Endothelial cell of umbilical vein (primary cell): Measurements from ENCODE around the gene POMGNT2. TPM values are rescaled to one million over a fixed set of nuclear protein-coding genes. Genes with fewer than 3 reads are reported as not detected.

ENCODE experiments used
- BruUV-seq: library from RNA; stranded (reverse); fragments of 400-500 nt; replicated peaks from 2 replicates; lab custom pipeline; 2021; lab: Mats Ljungman, UMichigan
- CTCF ChIA-PET: fragments of 300-600, 350-600 bp; sonication (Branson Sonifier 250); formaldehyde crosslinking; loops from one replicate; lab custom pipeline; 2021; ENCODE audit warnings: antibody characterized with exemption, inconsistent platforms; lab: Charles Lee
- POLR2A ChIA-PET: fragments of 300-600, 350-600 bp; sonication (Branson Sonifier 250); formaldehyde crosslinking; loops from one replicate; lab custom pipeline; 2021; ENCODE audit warnings: antibody characterized with exemption, inconsistent platforms; lab: Charles Lee
- DNase-seq: peaks from one replicate; pipeline ENCODE4 v3.0.0-alpha.2; 2011; ENCODE audit warnings: low read depth, low spot score
- FAIRE-seq: peaks from 2 replicates; lab custom pipeline; 2011; peaks lifted over from hg19 to GRCh38; lab: Jason Lieb, UNC
- H2AFZ ChIP-seq: 2 replicates; pipeline ENCODE4 v1.6.0; 2012; ENCODE audit warnings: low read depth, low read length, control low read depth, inconsistent platforms
- H3K27ac ChIP-seq: 2 replicates; pipeline ENCODE4 v1.5.1; 2011; ENCODE audit warnings: low read depth, mild to moderate bottlenecking, control low read depth, low read length, moderate library complexity; ENCODE audit not compliant: insufficient read depth
- H3K27me3 ChIP-seq, 2 experiments: 2 replicates each; pipeline versions ENCODE4 v1.6.0 to v1.6.1; 2011; ENCODE audit warnings: low read length in 2 of 2, mixed read lengths in 1 of 2; ENCODE audit not compliant: control insufficient read depth in 2 of 2, insufficient read depth in 2 of 2
- H3K36me3 ChIP-seq, 2 experiments: 2 replicates in 1 of 2; 3 replicates in 1 of 2; pipeline ENCODE4 v1.5.1; 2011; ENCODE audit warnings: low read length in 2 of 2, mild to moderate bottlenecking in 1 of 2, moderate library complexity in 1 of 2; ENCODE audit not compliant: control insufficient read depth in 2 of 2, insufficient read depth in 2 of 2; ENCODE audit errors: extremely low read depth in 1 of 2
- H3K4me1 ChIP-seq: 3 replicates; pipeline ENCODE4 v1.5.1; 2011; ENCODE audit warnings: mild to moderate bottlenecking, low read length; ENCODE audit not compliant: control insufficient read depth, insufficient read depth; ENCODE audit errors: extremely low read depth
- H3K4me2 ChIP-seq: 2 replicates; pipeline ENCODE4 v1.6.1; 2011; ENCODE audit warnings: low read length, control low read depth, mixed read lengths; ENCODE audit not compliant: insufficient read depth
- H3K4me3 ChIP-seq, 3 experiments: fragments of 200-600 bp in 1 of 3; sonication (generic), shearing (Covaris generic) in 1 of 3; replicated peaks in 1 of 3; 2 replicates each; pipeline ENCODE4 v1.5.1; 2011 to 2016; ENCODE audit warnings: control low read depth in 3 of 3, low read length in 3 of 3, mild to moderate bottlenecking in 2 of 3, inconsistent platforms in 1 of 3, low read depth in 1 of 3, moderate library complexity in 1 of 3; ENCODE audit not compliant: insufficient read depth in 1 of 3
- H3K79me2 ChIP-seq: 2 replicates; pipeline ENCODE4 v1.6.0; 2012; ENCODE audit warnings: low read length, inconsistent platforms; ENCODE audit not compliant: control insufficient read depth, insufficient read depth
- H3K9ac ChIP-seq: replicated peaks from 2 replicates; pipeline ENCODE3; 2011; ENCODE audit warnings: low read length, control low read depth; ENCODE audit not compliant: insufficient read depth; ENCODE audit errors: extremely low read depth
- H3K9me1 ChIP-seq: replicated peaks from 3 replicates; pipeline ENCODE4 v1.6.0; 2011; ENCODE audit warnings: mild to moderate bottlenecking, low read length; ENCODE audit not compliant: control insufficient read depth, insufficient read depth; ENCODE audit errors: extremely low read depth
- H3K9me3 ChIP-seq: replicated peaks from 2 replicates; pipeline ENCODE4 v1.5.1; 2012; ENCODE audit warnings: low read length, inconsistent platforms; ENCODE audit not compliant: control insufficient read depth, insufficient read depth
- H4K20me1 ChIP-seq: replicated peaks from 2 replicates; pipeline ENCODE3; 2011; ENCODE audit warnings: mild to moderate bottlenecking, low read length; ENCODE audit not compliant: control insufficient read depth, insufficient read depth; ENCODE audit errors: extremely low read depth
- EZH2 ChIP-seq: IDR thresholded peaks from 2 replicates; pipeline ENCODE4 v1.6.1; 2012; ENCODE audit warnings: borderline replicate concordance, low read depth, mild to moderate bottlenecking, moderate library complexity, low read length, inconsistent platforms; ENCODE audit not compliant: severe bottlenecking
- FOS ChIP-seq: IDR thresholded peaks from 2 replicates; pipeline ENCODE4 v1.6.1; 2011; ENCODE audit warnings: mild to moderate bottlenecking, low read length, moderate library complexity, borderline replicate concordance; ENCODE audit not compliant: insufficient read depth
- GATA2 ChIP-seq: IDR thresholded peaks from 2 replicates; pipeline ENCODE4 v1.7.0; 2011; ENCODE audit warnings: low read depth, mild to moderate bottlenecking, moderate library complexity, mixed read lengths, low read length; ENCODE audit not compliant: insufficient read length, insufficient read depth
- JUN ChIP-seq: IDR thresholded peaks from 2 replicates; pipeline ENCODE4 v1.6.1; 2011; ENCODE audit warnings: borderline replicate concordance, low read depth; ENCODE audit not compliant: insufficient read length, insufficient read depth
- MYC ChIP-seq: IDR thresholded peaks from one replicate; pipeline ENCODE4 v1.6.1; 2011; ENCODE audit warnings: mild to moderate bottlenecking, low read depth, low read length
- POLR2A ChIP-seq: IDR thresholded peaks from 2 replicates; pipeline ENCODE4 v1.6.1; 2012; ENCODE audit warnings: low read depth, mild to moderate bottlenecking, control low read depth, low read length
- POLR2AphosphoS5 ChIP-seq: IDR thresholded peaks from 2 replicates; pipeline ENCODE4 v1.6.1; 2012; ENCODE audit warnings: low read depth, mild to moderate bottlenecking, control low read depth, low read length, moderate library complexity; ENCODE audit not compliant: insufficient read depth
- dilution Hi-C: fragments of 300-500 bp; cut with MboI; formaldehyde crosslinking; loops from one replicate; pipeline ENCODE4 v1.15.0; 2019; ENCODE audit warnings: low sequenced_read_pairs; ENCODE audit not compliant: extremely low pct_ligation_motif_present
- intact Hi-C: fragments of 100-400 bp; cut with micrococcal nuclease; formaldehyde crosslinking; loops from one replicate; pipeline ENCODE4 v1.10.0; 2022
- polyA plus RNA-seq, 4 experiments: library from polyadenylated mRNA; depleted of rRNA in 3 of 4; stranded (reverse) in 3 of 4; unstranded in 1 of 4; fragments of >200 nt; gene quantifications; 2 replicates each; pipeline versions ENCODE4 v1.2.1 to v1.2.3, GENCODE V29; 2011 to 2012; ENCODE audit warnings: missing spikeins in 1 of 4
- total RNA-seq: library from RNA; stranded (reverse); gene quantifications from 2 replicates; pipeline ENCODE4 v1.2.3, GENCODE V29; 2021
- TF ChIP-seq, protein P1 (sequence below): IDR thresholded peaks from 2 replicates; pipeline ENCODE4 v1.6.1; 2011; ENCODE audit not compliant: insufficient read depth, insufficient read length
- TF ChIP-seq, protein P2 (sequence below), 2 donors: IDR thresholded peaks; 1 replicate in 1 of 2; 2 replicates in 1 of 2; pipeline ENCODE4 v1.5.1; 2011; ENCODE audit warnings: low read length in 2 of 2, mild to moderate bottlenecking in 2 of 2, moderate library complexity in 2 of 2, control low read depth in 1 of 2, inconsistent platforms in 1 of 2, low read depth in 1 of 2; ENCODE audit not compliant: insufficient read depth in 1 of 2; ENCODE audit errors: extremely low read depth in 1 of 2

The POMGNT2 gene
- total and polyA plus RNA-seq, 2 donors (not counting 3 experiments of a cell fraction or from before 2014, with no cell fraction given): 6.4 to 16.3 TPM

- H2AFZ ChIP-seq: no peak overlapping the region
- no peaks in the 10 kb centered on the region for H3K79me2 ChIP-seq
- no peaks in the 10 kb centered on the region for H4K20me1 ChIP-seq
- BruUV-seq: no TSS peak
- POLR2A ChIA-PET: no interaction called here
- no peak for FAIRE-seq
- intact Hi-C loops: no loop called here
- no peaks in the 10 kb centered on the region for H3K27me3 ChIP-seq
- H3K9ac ChIP-seq: no peak overlapping the region
- TF ChIP-seq, protein P1, sequence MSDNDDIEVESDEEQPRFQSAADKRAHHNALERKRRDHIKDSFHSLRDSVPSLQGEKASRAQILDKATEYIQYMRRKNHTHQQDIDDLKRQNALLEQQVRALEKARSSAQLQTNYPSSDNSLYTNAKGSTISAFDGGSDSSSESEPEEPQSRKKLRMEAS: no peak
- TF ChIP-seq GATA2 (no peak), POLR2AphosphoS5 (no peak), FOS (no peak), JUN (no peak), EZH2 (no peak), POLR2A (no peak), MYC (no peak)
- TF ChIP-seq, protein P2, sequence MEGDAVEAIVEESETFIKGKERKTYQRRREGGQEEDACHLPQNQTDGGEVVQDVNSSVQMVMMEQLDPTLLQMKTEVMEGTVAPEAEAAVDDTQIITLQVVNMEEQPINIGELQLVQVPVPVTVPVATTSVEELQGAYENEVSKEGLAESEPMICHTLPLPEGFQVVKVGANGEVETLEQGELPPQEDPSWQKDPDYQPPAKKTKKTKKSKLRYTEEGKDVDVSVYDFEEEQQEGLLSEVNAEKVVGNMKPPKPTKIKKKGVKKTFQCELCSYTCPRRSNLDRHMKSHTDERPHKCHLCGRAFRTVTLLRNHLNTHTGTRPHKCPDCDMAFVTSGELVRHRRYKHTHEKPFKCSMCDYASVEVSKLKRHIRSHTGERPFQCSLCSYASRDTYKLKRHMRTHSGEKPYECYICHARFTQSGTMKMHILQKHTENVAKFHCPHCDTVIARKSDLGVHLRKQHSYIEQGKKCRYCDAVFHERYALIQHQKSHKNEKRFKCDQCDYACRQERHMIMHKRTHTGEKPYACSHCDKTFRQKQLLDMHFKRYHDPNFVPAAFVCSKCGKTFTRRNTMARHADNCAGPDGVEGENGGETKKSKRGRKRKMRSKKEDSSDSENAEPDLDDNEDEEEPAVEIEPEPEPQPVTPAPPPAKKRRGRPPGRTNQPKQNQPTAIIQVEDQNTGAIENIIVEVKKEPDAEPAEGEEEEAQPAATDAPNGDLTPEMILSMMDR (IDR thresholded peaks at IDR 0.05; ENCODE audit: extremely low read depth in 1 of 2, insufficient read depth in 1 of 2, low read depth in 1 of 2, low read length in 2 of 2): no peak
- no peak for DNase-seq
- H3K27ac ChIP-seq: no peak overlapping the region
- no peak overlapping the region for H3K4me3 ChIP-seq
- dilution Hi-C loops: no loop called here
- H3K9me3 ChIP-seq: no peaks in the 10 kb centered on the region
- no peaks in the 10 kb centered on the region for H3K9me1 ChIP-seq
- CTCF ChIA-PET: no interaction called here
- H3K4me2 ChIP-seq: no peak overlapping the region
- H3K4me1 ChIP-seq: no peaks in the 10 kb centered on the region
- H3K36me3 ChIP-seq: no peaks in the 10 kb centered on the region
These were observed 11.5 kb downstream of the POMGNT2 start for GRCh38 chr3:43094381-43094780.
